ENCODE results near the gene ZFAND6.
"Not testable (repeated sequence)": the region's sequence is repeated elsewhere in the genome, so short reads cannot be mapped to it uniquely, and the experiment has no call there.

Gene ZFAND6

GRCh38 chr15:80114114-80114513 is 54.6 kb downstream of the ZFAND6 start:
- no peak for DNase-seq (ENCODE audit: extremely low read depth, low read depth)

GRCh38 chr15:80115021-80115420 is 55.5 kb downstream of the ZFAND6 start:
- TF ChIP-seq CTCF (IDR thresholded peaks at IDR 0.05; ENCODE audit: low read depth, low read length): no peak
- no peak for DNase-seq (ENCODE audit: extremely low read depth, low read depth)

More at GRCh38 chr15:80114114-80114513, 54.6 kb downstream of the ZFAND6 start:
- no peak for TF ChIP-seq CTCF (IDR thresholded peaks at IDR 0.05; ENCODE audit: low read depth, low read length)

GRCh38 chr15:80118956-80119355 is 59.5 kb downstream of the ZFAND6 start:
- no peak for DNase-seq (ENCODE audit: extremely low read depth, low read depth)
- TF ChIP-seq CTCF (IDR thresholded peaks at IDR 0.05; ENCODE audit: low read depth, low read length): no peak

GRCh38 chr15:80120636-80121035 is 61.2 kb downstream of the ZFAND6 start:
- DNase-seq (ENCODE audit: extremely low read depth, low read depth): no peak
- no peak for TF ChIP-seq CTCF (IDR thresholded peaks at IDR 0.05; ENCODE audit: low read depth, low read length)

GRCh38 chr15:80121546-80121945 is 62.1 kb downstream of the ZFAND6 start:
- DNase-seq (ENCODE audit: extremely low read depth, low read depth): no peak
- no peak for TF ChIP-seq CTCF (IDR thresholded peaks at IDR 0.05; ENCODE audit: low read depth, low read length)

GRCh38 chr15:80123034-80123433 is 63.6 kb downstream of the ZFAND6 start:
- TF ChIP-seq CTCF (IDR thresholded peaks at IDR 0.05; ENCODE audit: low read depth, low read length): no peak
- DNase-seq (ENCODE audit: extremely low read depth, low read depth): no peak

- DNase-seq (ENCODE audit: extremely low read depth, low read depth): not testable (repeated sequence)
Observed at GRCh38 chr15:80127253-80127652, 67.8 kb downstream of the ZFAND6 start.

GRCh38 chr15:80127911-80128310 is 68.4 kb downstream of the ZFAND6 start:
- no peak for DNase-seq (ENCODE audit: extremely low read depth, low read depth)
- TF ChIP-seq CTCF (IDR thresholded peaks at IDR 0.05; ENCODE audit: low read depth, low read length): no peak
